Stimulated activated CD8-positive, alpha-beta memory T cell treated with anti-CD3 and anti-CD28 coated beads, Interleukin-4, amount 100 ng/mL, for 48 hours (primary cell): ENCODE data around the gene STRN.
"Not testable (repeated sequence)": the region's sequence is repeated elsewhere in the genome, so short reads cannot be mapped to it uniquely, and the experiment has no call there.

Source experiments
- DNase-seq: peaks from one replicate; pipeline ENCODE4 v3.0.0-alpha.2; 2020

The STRN gene

GRCh38 chr2:36834203-36834602 lies 132.1 kb downstream of the STRN start:
- DNase-seq: no peak

DNA sequence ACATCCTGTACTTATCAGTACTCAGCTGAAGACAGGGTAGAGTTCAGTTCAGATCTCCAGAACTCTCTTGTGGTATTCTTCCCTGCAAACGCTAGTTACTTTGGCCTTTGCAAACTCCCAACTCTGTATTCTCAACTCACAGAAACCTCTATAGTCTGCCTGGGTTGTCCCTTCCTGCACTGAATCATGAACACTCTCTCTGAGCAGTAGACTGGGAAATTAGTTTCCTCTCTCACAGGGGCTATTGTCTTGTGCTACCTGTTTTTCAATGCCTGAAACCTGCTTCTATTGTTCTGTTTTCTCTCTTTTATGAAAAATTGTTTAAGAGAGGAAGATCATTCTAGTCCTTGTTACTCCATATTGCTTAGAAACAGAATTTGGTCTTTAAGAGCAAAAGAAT lies 135.2 kb downstream of the STRN start:
- DNase-seq: no peak

- not testable (repeated sequence) for DNase-seq
Measured at GRCh38 chr2:36824683-36825082, 141.7 kb downstream of the STRN start.

DNA sequence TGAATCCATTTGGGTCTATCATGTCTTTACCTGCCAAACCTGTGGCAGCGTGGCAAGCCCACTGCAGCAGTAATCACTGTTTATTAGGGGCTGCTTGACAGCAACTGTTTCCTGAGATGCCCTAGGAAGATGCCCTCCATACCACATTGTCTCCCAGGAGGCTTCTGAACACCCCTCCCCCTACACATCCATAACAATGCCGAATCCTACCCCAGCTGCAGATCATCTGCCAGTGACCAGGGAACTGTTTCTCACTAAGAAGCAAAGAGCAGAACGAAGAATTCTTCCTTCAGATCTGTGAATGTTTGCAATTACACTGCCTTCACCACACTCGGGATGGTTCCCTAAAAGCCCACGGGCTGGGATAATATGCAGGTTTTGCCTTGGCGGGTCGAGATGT lies 142.1 kb downstream of the STRN start:
- DNase-seq: no peak

DNA sequence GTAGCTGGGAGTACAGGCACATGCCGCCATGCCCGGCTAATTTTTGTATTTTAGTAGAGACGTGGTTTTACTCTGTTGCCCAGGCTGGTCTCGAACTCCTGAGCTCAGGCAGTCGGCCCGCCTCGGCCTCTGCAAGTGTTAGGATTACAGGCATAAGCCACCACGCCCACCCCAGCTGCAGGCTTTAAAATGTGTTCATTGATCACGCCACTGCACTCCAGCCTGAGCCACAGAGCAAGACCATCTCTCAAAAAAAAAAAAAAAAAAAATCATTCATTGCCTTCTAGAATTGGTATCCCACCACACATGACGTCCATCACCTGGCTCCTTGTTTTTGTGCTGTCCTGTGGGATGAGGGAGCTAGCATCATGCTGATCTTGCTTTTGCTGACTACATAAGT lies 142.5 kb downstream of the STRN start:
- DNase-seq: no peak

DNA sequence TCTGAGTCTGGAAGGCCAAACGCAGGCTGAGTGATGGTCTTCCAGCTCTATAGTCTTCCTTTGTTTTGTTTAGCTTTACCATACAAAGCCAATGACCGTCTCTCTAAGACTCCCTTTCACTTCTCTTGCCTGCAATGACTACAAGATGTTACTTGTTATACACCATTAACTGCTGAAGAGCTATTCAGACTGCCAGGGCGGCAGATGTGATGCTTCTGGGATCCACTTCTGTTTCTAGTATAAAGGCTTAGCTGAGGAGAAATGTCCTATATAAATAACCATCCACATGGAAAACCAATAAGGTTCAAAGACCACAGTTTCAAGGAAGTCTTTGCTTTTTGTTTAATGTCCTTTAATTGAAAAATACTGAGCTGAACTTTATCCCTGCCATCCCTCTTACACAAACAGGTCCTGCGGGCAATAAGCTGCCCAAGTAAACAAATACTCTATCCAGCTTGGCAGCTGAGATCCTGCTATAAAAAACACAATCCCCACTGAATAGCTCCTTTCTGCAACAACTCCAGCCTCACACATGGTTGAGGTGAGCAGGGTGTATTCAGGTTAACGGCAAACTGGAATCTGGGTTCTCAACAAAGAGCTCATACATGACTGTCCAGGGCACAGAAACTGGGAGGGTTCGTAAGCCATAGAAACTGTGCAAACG lies 145.3 kb downstream of the STRN start:
- DNase-seq: no peak

GRCh38 chr2:36819095-36819711 lies 147.1 kb downstream of the STRN start:
- no peak for DNase-seq

DNA sequence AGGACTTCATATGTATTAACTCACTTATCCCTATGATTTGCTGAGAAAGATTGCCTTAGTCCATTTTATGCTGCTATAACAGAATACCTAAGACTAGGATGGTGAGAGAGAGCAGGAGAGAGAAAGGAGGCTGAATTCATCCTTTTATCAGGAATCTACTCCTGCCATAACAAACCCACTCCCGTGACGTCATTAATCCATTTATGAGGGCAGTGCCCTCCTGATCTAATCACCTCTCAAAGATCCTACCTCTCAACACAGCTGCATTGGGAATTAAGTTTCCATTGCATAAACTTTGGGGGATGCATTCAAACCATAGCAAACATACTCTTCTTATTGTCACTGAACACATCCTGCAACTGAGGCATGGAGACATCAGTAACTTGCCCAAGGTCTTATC lies 147.8 kb downstream of the STRN start:
- no peak for DNase-seq

DNA sequence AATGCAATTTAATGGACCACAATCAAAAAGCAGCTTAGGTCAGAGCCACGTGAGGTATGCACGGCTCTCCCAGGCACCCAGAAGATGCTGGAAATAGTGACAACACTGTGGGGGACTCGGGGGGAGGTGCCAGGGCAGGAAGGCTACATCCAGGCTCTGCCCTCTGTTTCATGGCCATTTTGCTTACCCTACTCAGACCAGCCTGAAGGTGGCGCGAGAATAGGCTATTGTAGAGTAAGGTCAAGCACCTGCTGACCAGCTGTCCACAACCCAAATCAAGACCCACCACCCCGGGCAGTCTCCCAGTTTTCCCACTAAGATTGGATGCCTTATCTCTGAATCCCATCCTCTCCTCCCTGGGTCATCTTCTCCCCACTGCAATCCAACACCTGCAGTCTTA lies 154.1 kb downstream of the STRN start:
- DNase-seq: no peak

- no peak for DNase-seq
Measured at GRCh38 chr2:36811071-36811470, 155.3 kb downstream of the STRN start.

- no peak for DNase-seq
Measured at GRCh38 chr2:36809069-36809445, 157.3 kb downstream of the STRN start.

DNA sequence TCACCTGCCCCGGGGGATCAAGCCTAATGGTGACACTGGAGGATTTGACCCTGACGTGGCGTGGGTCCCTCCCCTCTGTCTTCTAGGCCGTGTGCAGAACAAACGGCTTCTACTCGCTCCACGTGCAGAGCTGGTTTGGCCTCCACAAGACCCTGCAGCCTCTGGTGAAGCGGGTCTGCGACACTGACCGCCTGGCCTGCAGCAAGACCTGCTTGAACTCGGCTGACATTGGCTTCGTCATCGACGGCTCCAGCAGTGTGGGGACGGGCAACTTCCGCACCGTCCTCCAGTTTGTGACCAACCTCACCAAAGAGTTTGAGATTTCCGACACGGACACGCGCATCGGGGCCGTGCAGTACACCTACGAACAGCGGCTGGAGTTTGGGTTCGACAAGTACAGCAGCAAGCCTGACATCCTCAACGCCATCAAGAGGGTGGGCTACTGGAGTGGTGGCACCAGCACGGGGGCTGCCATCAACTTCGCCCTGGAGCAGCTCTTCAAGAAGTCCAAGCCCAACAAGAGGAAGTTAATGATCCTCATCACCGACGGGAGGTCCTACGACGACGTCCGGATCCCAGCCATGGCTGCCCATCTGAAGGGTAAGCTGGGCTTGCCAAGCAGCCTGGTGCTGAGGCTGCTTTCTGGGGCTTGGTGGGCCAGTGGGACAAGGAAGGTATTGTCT lies 157.8 kb downstream of the STRN start:
- no peak for DNase-seq

DNA sequence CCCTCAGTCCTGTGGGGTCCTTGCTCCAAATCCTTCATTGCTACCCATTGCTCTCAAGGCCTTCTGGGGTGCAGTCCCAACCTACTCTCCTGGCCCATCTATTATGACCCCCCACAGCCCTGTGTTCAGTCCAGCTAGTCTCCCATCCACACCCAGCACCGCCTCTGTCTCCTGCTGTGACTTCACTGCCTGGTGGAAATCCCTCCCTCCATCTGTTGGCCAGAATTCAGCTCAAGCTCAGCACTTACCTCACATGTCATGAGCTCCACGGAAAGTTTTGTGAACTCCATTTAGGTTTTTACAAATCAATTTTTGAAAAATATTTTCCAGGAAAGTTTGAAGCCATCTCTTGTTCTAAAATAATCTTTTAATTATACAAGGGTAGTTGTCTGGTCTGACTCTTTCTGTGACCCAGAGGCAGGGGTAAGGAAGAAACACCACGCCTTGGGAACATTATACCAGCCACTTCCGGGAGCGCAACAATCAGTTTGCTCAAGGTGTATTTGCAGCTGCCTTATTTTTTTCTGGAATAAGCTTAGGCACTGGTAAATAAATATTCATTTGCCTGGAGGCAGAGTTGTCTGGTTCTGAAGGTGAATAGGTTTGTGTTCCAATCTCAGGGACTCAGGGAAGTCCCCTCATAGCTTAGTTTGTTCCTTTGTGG lies 159.0 kb downstream of the STRN start:
- DNase-seq: no peak

GRCh38 chr2:36805635-36806224 lies 160.6 kb downstream of the STRN start:
- no peak for DNase-seq

DNA sequence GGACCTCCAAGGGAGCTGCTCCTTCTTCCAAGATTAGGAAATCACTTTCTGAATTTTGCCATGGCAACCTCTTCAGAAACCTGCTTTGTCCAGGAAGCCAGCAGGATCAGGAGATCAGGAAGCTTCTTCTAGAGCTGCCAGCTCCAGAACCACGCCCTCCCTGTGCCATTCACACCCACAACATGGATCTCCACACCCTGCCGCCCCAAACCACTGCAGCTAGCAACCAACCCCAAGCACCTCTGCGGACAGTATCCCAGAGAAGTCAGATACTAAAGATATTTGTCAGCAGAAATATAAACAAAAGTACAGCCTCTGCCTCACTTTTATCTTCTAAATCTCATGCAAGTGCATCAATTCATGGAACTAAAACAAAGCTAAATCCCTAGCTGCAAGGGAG lies 163.4 kb downstream of the STRN start:
- DNase-seq: no peak

DNA sequence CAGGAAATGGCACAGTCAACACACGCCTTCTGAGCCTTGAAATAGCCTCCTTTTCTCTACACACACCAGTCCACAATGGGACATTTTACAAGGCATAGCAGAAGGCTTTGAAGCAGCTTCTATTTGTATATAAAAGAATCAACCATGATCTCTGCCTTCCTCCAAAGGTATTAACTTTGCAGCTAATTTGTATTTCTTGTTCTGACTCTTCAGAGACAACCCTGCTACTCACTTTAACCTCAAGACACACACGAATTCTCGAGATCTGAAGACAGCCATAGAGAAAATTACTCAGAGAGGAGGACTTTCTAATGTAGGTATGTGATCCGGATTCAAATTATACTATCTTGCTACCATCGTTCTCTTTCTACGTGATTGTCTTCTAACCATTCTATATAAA lies 165.2 kb downstream of the STRN start:
- no peak for DNase-seq

DNA sequence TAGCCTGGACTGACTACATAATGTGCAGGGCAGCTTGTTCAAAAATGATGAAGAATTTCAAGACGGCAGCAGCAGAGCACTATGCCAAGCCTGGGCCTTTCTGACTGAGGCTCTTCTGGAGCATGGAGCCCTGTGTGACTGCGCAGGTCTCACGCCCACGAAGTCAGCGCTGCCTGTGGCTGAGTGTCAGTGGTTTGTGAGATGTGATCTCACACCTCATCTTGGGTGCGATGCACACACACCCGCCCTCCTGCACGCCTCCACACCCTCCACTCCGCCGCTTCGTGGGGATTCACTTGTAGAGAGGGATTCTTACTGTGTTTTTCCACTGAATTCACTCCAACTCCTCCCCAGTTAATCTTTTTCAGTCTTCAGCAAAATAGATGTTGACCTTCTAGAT lies 166.0 kb downstream of the STRN start:
- DNase-seq: peak; percentile 67

GRCh38 chr2:36798724-36799123 lies 167.6 kb downstream of the STRN start:
- DNase-seq: no peak

GRCh38 chr2:36797324-36798070 lies 168.8 kb downstream of the STRN start:
- DNase-seq: no peak
